RWPE2 (cell line): ENCODE results near the gene CA9.

Experiments
- ATAC-seq: fragments of 200-7000 bp; cut with Tn5 transposase; 3 replicates; pipeline ENCODE4 v1.9.1; 2021; ENCODE audit warnings: low read depth
- DNase-seq: peaks from one replicate; pipeline ENCODE4 v3.0.0-alpha.2; 2020; ENCODE audit warnings: low spot score
- H3K27ac ChIP-seq: fragments of 450-650 bp; 2 replicates; pipeline ENCODE4 v1.5.1; 2017; ENCODE audit warnings: mild to moderate bottlenecking; ENCODE audit not compliant: poor library complexity, severe bottlenecking
- H3K27me3 ChIP-seq: fragments of 250-450 bp; sonication (Bioruptor Pico); 2 replicates; pipeline ENCODE4 v1.5.1; 2021; ENCODE audit warnings: mild to moderate bottlenecking, moderate library complexity; ENCODE audit not compliant: insufficient read depth, poor library complexity, severe bottlenecking
- H3K36me3 ChIP-seq: fragments of 250-450 bp; sonication (Bioruptor Pico); 2 replicates; pipeline ENCODE4 v1.5.1; 2020; ENCODE audit warnings: low read depth, mild to moderate bottlenecking, moderate library complexity
- H3K4me1 ChIP-seq: fragments of 250-450 bp; sonication (Bioruptor Pico); 2 replicates; pipeline ENCODE4 v1.5.1; 2021; ENCODE audit warnings: mild to moderate bottlenecking, moderate library complexity; ENCODE audit not compliant: insufficient read depth, poor library complexity, severe bottlenecking
- H3K4me3 ChIP-seq: fragments of 250-450 bp; sonication (Bioruptor Pico); 2 replicates; pipeline ENCODE4 v1.5.1; 2021; ENCODE audit warnings: mild to moderate bottlenecking, moderate library complexity; ENCODE audit not compliant: severe bottlenecking
- H3K9me3 ChIP-seq: fragments of 250-450 bp; sonication (Bioruptor Pico); 2 replicates; pipeline ENCODE4 v1.5.1; 2021; ENCODE audit warnings: mild to moderate bottlenecking, moderate library complexity; ENCODE audit not compliant: severe bottlenecking
- CTCF ChIP-seq: fragments of 450-650 bp; IDR thresholded peaks from one replicate; pipeline ENCODE4 v1.5.1; 2017; ENCODE audit warnings: mild to moderate bottlenecking, moderate library complexity; ENCODE audit not compliant: poor library complexity, severe bottlenecking

The CA9 gene

GRCh38 chr9:35711501-35712428, 38.0 kb downstream of the CA9 start:
- ATAC-seq (no peak), DNase-seq (no peak)
- no peak for TF ChIP-seq CTCF
- Histone ChIP-seq H3K36me3 (peaks cover 88% of the 10 kb centered on the region), H3K9me3 (no peaks in the 10 kb centered on the region), H3K4me3 (no peak overlapping the region), H3K27ac (no peak overlapping the region), H3K27me3 (no peaks in the 10 kb centered on the region), H3K4me1 (no peaks in the 10 kb centered on the region)

- Histone ChIP-seq H3K9me3 (no peaks in the 10 kb centered on the region), H3K27ac (no peak overlapping the region), H3K36me3 (peaks cover 88% of the 10 kb centered on the region), H3K4me3 (no peak overlapping the region), H3K4me1 (no peaks in the 10 kb centered on the region), H3K27me3 (no peaks in the 10 kb centered on the region)
- TF ChIP-seq CTCF: no peak
- DNase-seq: no peak
- ATAC-seq: no peak
Observed at GRCh38 chr9:35712762-35713400, 39.2 kb downstream of the CA9 start.

- TF ChIP-seq CTCF: no peak
- ATAC-seq (no peak), DNase-seq (no peak)
- Histone ChIP-seq H3K9me3 (no peaks in the 10 kb centered on the region), H3K4me1 (no peaks in the 10 kb centered on the region), H3K36me3 (peaks cover 88% of the 10 kb centered on the region), H3K27ac (no peak overlapping the region), H3K27me3 (no peaks in the 10 kb centered on the region), H3K4me3 (no peak overlapping the region)
Observed at GRCh38 chr9:35713578-35713977, 39.9 kb downstream of the CA9 start.

GRCh38 chr9:35714123-35714522, 40.4 kb downstream of the CA9 start:
- Histone ChIP-seq H3K36me3 (peaks cover 88% of the 10 kb centered on the region), H3K4me3 (no peak overlapping the region), H3K27ac (no peak overlapping the region), H3K27me3 (no peaks in the 10 kb centered on the region), H3K9me3 (no peaks in the 10 kb centered on the region), H3K4me1 (no peaks in the 10 kb centered on the region)
- DNase-seq (no peak), ATAC-seq (no peak)
- TF ChIP-seq CTCF: no peak
